HEK293T (cell line): ENCODE data around the gene PIBF1.

Experiments used
- BHLHE40 ChIP-seq: fragments of 450-650 bp; IDR thresholded peaks from 2 replicates; pipeline ENCODE4 v1.6.1; 2016; ENCODE audit warnings: mild to moderate bottlenecking, moderate library complexity, borderline replicate concordance
- ELF4 ChIP-seq: fragments of 450-650 bp; IDR thresholded peaks from 2 replicates; pipeline ENCODE4 v1.6.1; 2017; ENCODE audit warnings: antibody characterized with exemption
- FOXA1 ChIP-seq: fragments of 450-650 bp; IDR thresholded peaks from 2 replicates; pipeline ENCODE4 v1.6.1; 2016; ENCODE audit warnings: mild to moderate bottlenecking
- FOXM1 ChIP-seq: fragments of 450-650 bp; IDR thresholded peaks from 2 replicates; pipeline ENCODE4 v1.6.1; 2017; ENCODE audit warnings: mild to moderate bottlenecking, borderline replicate concordance
- NFRKB ChIP-seq: fragments of 450-650 bp; IDR thresholded peaks from 2 replicates; pipeline ENCODE4 v1.6.1; 2016; ENCODE audit warnings: mild to moderate bottlenecking, moderate library complexity
- PKNOX1 ChIP-seq: fragments of 450-650 bp; IDR thresholded peaks from 2 replicates; pipeline ENCODE4 v1.6.1; 2016
- SP1 ChIP-seq: fragments of 450-650 bp; IDR thresholded peaks from 2 replicates; pipeline ENCODE4 v1.6.1; 2017
- SUZ12 ChIP-seq: fragments of 450-650 bp; IDR thresholded peaks from 2 replicates; pipeline ENCODE4 v1.6.1; 2016; ENCODE audit warnings: mild to moderate bottlenecking
- TARDBP ChIP-seq: fragments of 450-650 bp; IDR thresholded peaks from 2 replicates; pipeline ENCODE4 v1.6.1; 2016

GRCh38 chr13:73011751-73012150 is 229.8 kb downstream of the PIBF1 start:
- TF ChIP-seq ELF4 (no peak), NFRKB (no peak), FOXM1 (no peak), BHLHE40 (no peak), TARDBP (no peak), FOXA1 (no peak), SUZ12 (no peak), SP1 (no peak), PKNOX1 (no peak)
